ENCODE measurements around the gene SLC30A3. TPM values are rescaled to one million over a fixed set of nuclear protein-coding genes. Genes with fewer than 3 reads are reported as not detected.

Gene SLC30A3
- total RNA-seq, result 1 to 10 TPM; 1.5 to 2.3 TPM

- peak within 1 kb of the TSS; percentile 84 to 90 for H3K4me3 Mint-ChIP-seq
- H3K4me1 Mint-ChIP-seq (ENCODE audit: low read depth), result peaks cover 25% of the 10 kb centered on the region
- no peak within 1 kb of the TSS for H3K27ac Mint-ChIP-seq
- H3K27me3 Mint-ChIP-seq (ENCODE audit: low read depth), result peaks cover 29% of the 10 kb centered on the region
- no peaks in the 10 kb centered on the region for H3K9me3 Mint-ChIP-seq
- DNase-seq, result peak; percentile 73 to 77
- peak; percentile 67 to 74 for ATAC-seq (replicated peaks in 1 of 2)
- peaks cover 2 to 5% of the 10 kb centered on the region in 2 donors for H3K36me3 Mint-ChIP-seq (ENCODE audit: insufficient read depth in 2 of 2)
These were observed at the start of gene SLC30A3 for GRCh38 chr2:27262379-27263286. TSS of gene SLC30A3 (minus strand) at chr2:27263047. CDS start at chr2:27262906, 141 bp downstream.

DNA sequence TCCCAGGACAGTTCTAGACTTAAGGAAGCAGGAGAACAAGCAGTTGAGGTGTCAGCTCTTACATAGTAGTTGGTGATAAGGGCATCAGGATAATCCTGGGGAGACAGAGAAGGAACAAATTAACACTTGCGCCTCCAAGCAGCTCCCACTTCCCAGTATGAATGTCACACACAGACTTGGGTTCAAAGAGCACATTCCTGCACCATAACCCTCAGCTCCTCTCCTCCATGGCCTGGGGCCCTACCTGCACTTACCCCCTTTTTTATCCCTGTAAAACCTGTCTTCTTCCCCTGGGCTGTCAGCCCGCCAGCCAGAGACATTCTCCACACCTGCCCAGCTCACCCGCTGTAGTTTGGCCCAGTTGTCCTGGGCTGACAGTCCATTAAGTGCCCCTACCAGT, 49.3 kb upstream of the SLC30A3 start:
- Mint-ChIP-seq H3K27ac (no peak overlapping the region), H3K9me3 (no peaks in the 10 kb centered on the region), H3K4me1 (ENCODE audit: low read depth) (no peaks in the 10 kb centered on the region), H3K27me3 (ENCODE audit: low read depth) (no peaks in the 10 kb centered on the region), H3K4me3 (no peak overlapping the region), H3K36me3 (ENCODE audit: insufficient read depth in 2 of 2) (peaks cover 3 to 7% of the 10 kb centered on the region in 2 donors)
- DNase-seq (no peak), ATAC-seq (replicated peaks in 1 of 2) (no peak)

DNA sequence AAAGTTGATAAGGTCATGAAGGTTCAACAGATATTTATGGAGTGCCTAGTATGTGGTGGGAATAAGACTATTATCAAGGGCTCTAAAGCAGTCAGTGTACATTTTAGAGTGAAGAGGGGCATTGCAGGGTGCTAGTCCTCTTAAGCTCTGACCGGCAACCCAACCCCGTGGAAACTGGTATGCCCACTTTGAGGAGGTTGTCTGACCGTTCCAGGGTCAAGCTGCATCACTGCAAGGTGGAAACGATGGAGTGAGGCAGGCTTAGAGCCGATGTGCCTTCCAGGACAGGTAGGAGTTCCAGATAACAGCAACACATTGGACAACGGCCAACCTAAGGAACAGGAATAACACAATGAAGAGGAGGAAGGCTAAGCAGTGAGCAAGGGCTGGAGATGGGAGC, 46.8 kb upstream of the SLC30A3 start:
- Mint-ChIP-seq H3K4me1 (ENCODE audit: low read depth) (no peaks in the 10 kb centered on the region), H3K4me3 (no peak overlapping the region), H3K27ac (no peak overlapping the region), H3K9me3 (no peaks in the 10 kb centered on the region), H3K27me3 (ENCODE audit: low read depth) (peaks cover 15% of the 10 kb centered on the region), H3K36me3 (ENCODE audit: insufficient read depth in 2 of 2) (peaks cover 3 to 7% of the 10 kb centered on the region in 2 donors)
- ATAC-seq (replicated peaks in 1 of 2), result no peak
- DNase-seq, result no peak

- no peak for ATAC-seq (replicated peaks in 1 of 2)
- Mint-ChIP-seq H3K36me3 (ENCODE audit: insufficient read depth in 2 of 2) (peaks cover 3 to 7% of the 10 kb centered on the region in 2 donors), H3K4me3 (peak within 1 kb of the TSS; percentile 52 to 60), H3K4me1 (ENCODE audit: low read depth) (no peaks in the 10 kb centered on the region), H3K27ac (no peak within 1 kb of the TSS), H3K9me3 (no peaks in the 10 kb centered on the region), H3K27me3 (ENCODE audit: low read depth) (peaks cover 21% of the 10 kb centered on the region)
- no peak for DNase-seq
These were observed 45.6 kb upstream of the SLC30A3 start, which contains the start of gene UCN for GRCh38 chr2:27308359-27308881. TSS of gene UCN (minus strand) at chr2:27308445. CDS start at chr2:27307895, 550 bp downstream.

- ATAC-seq (replicated peaks in 1 of 2), result no peak
- peaks cover 3 to 7% of the 10 kb centered on the region in 2 donors for H3K36me3 Mint-ChIP-seq (ENCODE audit: insufficient read depth in 2 of 2)
These were observed 44.9 kb upstream of the SLC30A3 start for GRCh38 chr2:27307545-27308358.

DNA sequence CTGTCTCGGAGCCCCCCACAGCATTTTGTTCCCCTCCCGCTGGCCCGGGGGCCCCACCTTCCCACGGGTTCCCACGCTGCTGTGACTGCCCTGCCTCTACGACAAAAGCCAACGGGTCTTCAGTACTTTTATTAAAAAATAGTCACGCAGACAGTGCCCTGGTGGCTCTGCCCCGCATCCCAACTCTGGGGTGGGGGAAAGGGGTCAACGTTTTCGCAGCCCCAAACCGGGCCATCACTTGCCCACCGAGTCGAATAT, 44.4 kb upstream of the SLC30A3 start:
- peak overlapping the region; percentile 52 to 60 for H3K4me3 Mint-ChIP-seq

More at GRCh38 chr2:27307545-27308358, 44.9 kb upstream of the SLC30A3 start:
- peaks cover 4% of the 10 kb centered on the region for H3K4me1 Mint-ChIP-seq (ENCODE audit: low read depth)
- DNase-seq, result no peak
- H3K27me3 Mint-ChIP-seq (ENCODE audit: low read depth), result peaks cover 21% of the 10 kb centered on the region
- no peaks in the 10 kb centered on the region for H3K9me3 Mint-ChIP-seq
- H3K4me3 Mint-ChIP-seq, result peak overlapping the region; percentile 52 to 60
- H3K27ac Mint-ChIP-seq, result no peak overlapping the region

DNA sequence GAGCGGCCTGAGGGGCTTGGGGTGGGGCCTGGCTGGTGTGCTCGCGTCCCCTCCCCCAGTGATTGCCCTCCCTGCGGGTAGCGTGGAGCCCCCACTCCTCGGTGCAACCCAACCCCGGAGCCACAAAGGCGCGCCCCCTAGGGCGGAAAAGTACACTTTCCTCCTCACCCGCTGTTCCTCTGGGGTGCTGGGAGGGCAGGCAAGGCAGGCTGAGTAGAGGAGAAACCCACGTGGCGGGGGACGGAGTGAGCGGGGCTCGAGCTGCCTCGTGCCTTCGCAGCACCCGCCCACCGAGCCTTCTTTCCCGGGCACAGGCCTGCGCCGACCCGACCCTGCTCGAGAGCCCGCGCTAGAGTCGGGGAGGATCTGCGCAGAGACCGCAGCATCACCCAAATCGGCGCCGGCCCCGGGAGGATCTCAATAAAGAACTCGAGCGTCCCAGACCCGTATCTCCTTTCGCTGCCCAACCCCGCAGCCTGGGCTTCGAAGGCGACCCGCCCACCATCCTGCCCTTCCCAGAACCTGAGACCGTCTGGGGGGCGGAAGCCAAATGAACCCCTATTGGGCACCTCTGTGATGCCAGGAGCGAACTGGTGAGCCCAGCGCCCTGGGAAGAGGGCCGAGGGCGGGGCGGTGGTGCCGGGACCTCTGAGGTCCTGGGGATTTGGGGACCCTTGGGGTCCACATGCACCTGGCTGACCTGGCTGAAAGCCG, 43.9 kb upstream of the SLC30A3 start:
- ATAC-seq (replicated peaks in 1 of 2) (peak; percentile 52 to 54), DNase-seq (peak; percentile 35)
- Mint-ChIP-seq H3K27ac (no peak overlapping the region), H3K4me1 (ENCODE audit: low read depth) (peaks cover 6% of the 10 kb centered on the region), H3K9me3 (no peaks in the 10 kb centered on the region), H3K27me3 (ENCODE audit: low read depth) (peaks cover 21% of the 10 kb centered on the region), H3K4me3 (peak overlapping the region; percentile 52 to 61), H3K36me3 (ENCODE audit: insufficient read depth in 2 of 2) (peaks cover 3 to 7% of the 10 kb centered on the region in 2 donors)

More for the DNA sequence above, 44.4 kb upstream of the SLC30A3 start:
- no peaks in the 10 kb centered on the region for H3K9me3 Mint-ChIP-seq
- DNase-seq (no peak), ATAC-seq (replicated peaks in 1 of 2) (no peak)
- no peak overlapping the region for H3K27ac Mint-ChIP-seq
- H3K36me3 Mint-ChIP-seq (ENCODE audit: insufficient read depth in 2 of 2), result peaks cover 3 to 7% of the 10 kb centered on the region in 2 donors
- peaks cover 21% of the 10 kb centered on the region for H3K27me3 Mint-ChIP-seq (ENCODE audit: low read depth)
- H3K4me1 Mint-ChIP-seq (ENCODE audit: low read depth), result peaks cover 6% of the 10 kb centered on the region

GRCh38 chr2:27306136-27306535, 43.3 kb upstream of the SLC30A3 start:
- Mint-ChIP-seq H3K27ac (no peak overlapping the region), H3K27me3 (ENCODE audit: low read depth) (peaks cover 21% of the 10 kb centered on the region), H3K9me3 (no peaks in the 10 kb centered on the region), H3K36me3 (ENCODE audit: insufficient read depth in 2 of 2) (peaks cover 3 to 7% of the 10 kb centered on the region in 2 donors), H3K4me3 (peak overlapping the region; percentile 43 to 61), H3K4me1 (ENCODE audit: low read depth) (peaks cover 6% of the 10 kb centered on the region)
- DNase-seq (no peak), ATAC-seq (replicated peaks in 1 of 2) (peak in 1 of 2 donors; percentile 21)

DNA sequence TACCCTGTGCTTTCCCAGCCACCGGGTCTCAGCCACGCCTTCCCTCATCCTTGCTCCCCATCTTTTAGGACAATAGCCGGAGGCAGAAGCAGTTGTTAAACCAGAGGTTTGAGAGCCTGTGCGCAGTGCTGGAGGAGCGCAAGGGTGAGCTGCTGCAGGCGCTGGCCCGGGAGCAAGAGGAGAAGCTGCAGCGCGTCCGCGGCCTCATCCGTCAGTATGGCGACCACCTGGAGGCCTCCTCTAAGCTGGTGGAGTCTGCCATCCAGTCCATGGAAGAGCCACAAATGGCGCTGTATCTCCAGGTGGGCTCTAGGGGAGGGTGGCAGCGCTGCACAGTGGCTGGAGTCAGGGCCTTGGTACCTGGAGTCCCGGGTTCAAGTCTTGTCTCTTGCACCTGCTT, 42.7 kb upstream of the SLC30A3 start:
- ATAC-seq (replicated peaks in 1 of 2) (no peak), DNase-seq (no peak)
- Mint-ChIP-seq H3K27me3 (ENCODE audit: low read depth) (peaks cover 21% of the 10 kb centered on the region), H3K4me1 (ENCODE audit: low read depth) (peaks cover 6% of the 10 kb centered on the region), H3K27ac (no peak overlapping the region), H3K9me3 (no peaks in the 10 kb centered on the region), H3K36me3 (ENCODE audit: insufficient read depth in 2 of 2) (peaks cover 3 to 7% of the 10 kb centered on the region in 2 donors), H3K4me3 (no peak overlapping the region)

GRCh38 chr2:27304488-27305240, 41.8 kb upstream of the SLC30A3 start:
- peaks cover 6% of the 10 kb centered on the region for H3K4me1 Mint-ChIP-seq (ENCODE audit: low read depth)
- no peak overlapping the region for H3K4me3 Mint-ChIP-seq
- H3K9me3 Mint-ChIP-seq, result no peaks in the 10 kb centered on the region
- peaks cover 21% of the 10 kb centered on the region for H3K27me3 Mint-ChIP-seq (ENCODE audit: low read depth)
- no peak for DNase-seq
- ATAC-seq (replicated peaks in 1 of 2), result no peak
- peaks cover under 1 to 4% of the 10 kb centered on the region in 2 donors for H3K36me3 Mint-ChIP-seq (ENCODE audit: insufficient read depth in 2 of 2)
- no peak overlapping the region for H3K27ac Mint-ChIP-seq

DNA sequence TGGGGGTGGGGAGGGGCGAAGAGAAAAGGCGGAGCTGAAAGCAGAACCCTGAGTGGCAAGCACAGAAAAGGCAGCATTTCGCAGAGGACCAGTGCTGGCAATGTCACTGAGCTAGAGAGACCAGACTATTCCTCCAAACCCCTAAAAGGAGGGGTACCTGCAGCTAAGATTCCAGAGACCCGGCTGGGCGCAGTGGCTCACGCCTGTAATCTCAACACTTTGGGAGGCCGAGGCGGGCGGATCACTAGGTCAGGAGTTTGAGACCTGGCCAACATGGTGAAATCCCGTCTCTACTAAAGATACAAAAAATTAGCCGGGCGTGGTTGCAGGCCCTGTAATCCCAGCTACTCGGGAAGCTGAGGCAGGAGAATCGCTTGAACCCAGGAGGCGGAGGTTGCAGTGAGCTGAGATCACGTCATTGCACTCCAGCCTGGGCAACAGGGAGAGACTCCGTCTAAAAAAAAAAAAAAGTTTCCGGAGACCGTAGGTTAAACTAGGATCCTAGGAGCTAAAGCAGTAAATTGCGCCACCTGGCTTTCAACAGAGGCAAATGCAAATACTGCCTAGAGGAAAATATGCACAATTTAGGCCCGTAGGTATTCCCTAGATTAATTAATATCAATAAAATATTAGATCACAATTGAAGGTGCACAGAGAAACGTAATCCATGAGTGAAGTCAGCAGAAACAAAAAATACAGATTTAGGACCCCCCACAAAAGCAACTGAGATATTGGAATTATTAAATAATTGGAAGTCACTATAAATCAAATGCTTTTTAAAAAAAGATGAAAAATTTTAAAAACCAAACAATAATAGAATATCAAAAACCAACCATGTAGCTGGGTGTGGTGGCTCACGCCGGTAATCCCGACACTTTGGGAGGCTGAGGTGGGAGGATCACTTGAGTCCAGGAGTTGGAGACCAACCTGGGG, 40.5 kb upstream of the SLC30A3 start:
- Mint-ChIP-seq H3K9me3 (no peaks in the 10 kb centered on the region), H3K4me3 (peak overlapping the region; percentile 66 to 68), H3K4me1 (ENCODE audit: low read depth) (peaks cover 6% of the 10 kb centered on the region), H3K27me3 (ENCODE audit: low read depth) (peaks cover 21% of the 10 kb centered on the region), H3K36me3 (ENCODE audit: insufficient read depth in 2 of 2) (no peaks in the 10 kb centered on the region), H3K27ac (peak overlapping the region; percentile 60)
- ATAC-seq (replicated peaks in 1 of 2), result peak; percentile 58 to 72
- DNase-seq, result peak; percentile 47 to 60
